Neuronal stem cell (in vitro differentiated cells): Measurements from ENCODE around the gene KLF12. TPM values are rescaled to one million over a fixed set of nuclear protein-coding genes. Genes with fewer than 3 reads are reported as not detected.
A peak's percentile ranks its signal among the peaks of the same experiment; 100 is the strongest.

Experiments used
- DNase-seq: peaks from one replicate; pipeline ENCODE4 v3.0.0-alpha.2; 2013; ENCODE audit warnings: low spot score
- H2AFZ ChIP-seq: one replicate; pipeline ENCODE4 v1.6.1; 2013; ENCODE audit warnings: mild to moderate bottlenecking, low read length, inconsistent platforms
- H2AK5ac ChIP-seq: 2 replicates; pipeline ENCODE4 v1.6.1; 2013; ENCODE audit warnings: low read depth, mild to moderate bottlenecking, inconsistent platforms, low read length, moderate library complexity, mixed read lengths
- H2BK120ac ChIP-seq: 2 replicates; pipeline ENCODE4 v1.6.1; 2013; ENCODE audit warnings: low read depth, mild to moderate bottlenecking, inconsistent platforms, low read length, moderate library complexity, mixed read lengths
- H2BK12ac ChIP-seq: one replicate; pipeline ENCODE4 v1.6.1; 2013; ENCODE audit warnings: low read length, inconsistent platforms
- H2BK15ac ChIP-seq: 2 replicates; pipeline ENCODE4 v1.6.1; 2013; ENCODE audit warnings: mild to moderate bottlenecking, low read length, inconsistent platforms, mixed read lengths
- H2BK5ac ChIP-seq: one replicate; pipeline ENCODE4 v1.6.1; 2013; ENCODE audit warnings: inconsistent platforms, mild to moderate bottlenecking, low read length, moderate library complexity
- H3K14ac ChIP-seq: one replicate; pipeline ENCODE4 v1.6.1; 2013; ENCODE audit warnings: low read length, inconsistent platforms
- H3K18ac ChIP-seq: 2 replicates; pipeline ENCODE4 v1.6.1; 2013; ENCODE audit warnings: low read length, inconsistent platforms
- H3K23ac ChIP-seq: 2 replicates; pipeline ENCODE4 v1.6.1; 2013; ENCODE audit warnings: low read depth, mild to moderate bottlenecking, mixed read lengths, low read length, inconsistent platforms; ENCODE audit not compliant: poor library complexity
- H3K27ac ChIP-seq: replicated peaks from 3 replicates; pipeline ENCODE4 v1.5.1; 2013; ENCODE audit warnings: low read length, inconsistent platforms
- H3K27me3 ChIP-seq, 3 experiments: 2 replicates each; pipeline ENCODE4 v1.6.1; 2013; ENCODE audit warnings: low read length in 3 of 3, mild to moderate bottlenecking in 2 of 3, inconsistent platforms in 1 of 3, low read depth in 1 of 3, mixed read lengths in 1 of 3, moderate library complexity in 1 of 3; ENCODE audit not compliant: control insufficient read depth in 3 of 3, insufficient read depth in 3 of 3
- H3K36me3 ChIP-seq, 2 donors: replicated peaks in 1 of 2; 2 replicates each; pipeline ENCODE4 v1.6.1; 2013; ENCODE audit warnings: low read length in 2 of 2; ENCODE audit not compliant: control insufficient read depth in 2 of 2, insufficient read depth in 2 of 2
- H3K4ac ChIP-seq: 2 replicates; pipeline ENCODE4 v1.6.1; 2013; ENCODE audit warnings: inconsistent platforms, mild to moderate bottlenecking, low read length, moderate library complexity
- H3K4me1 ChIP-seq, 2 donors: 1 replicate in 1 of 2; 2 replicates in 1 of 2; pipeline ENCODE4 v1.6.1; 2013; ENCODE audit warnings: low read length in 2 of 2, low read depth in 1 of 2; ENCODE audit not compliant: control insufficient read depth in 2 of 2, insufficient read depth in 1 of 2
- H3K4me2 ChIP-seq: one replicate; pipeline ENCODE4 v1.6.1; 2013; ENCODE audit warnings: mild to moderate bottlenecking, low read length, inconsistent platforms; ENCODE audit not compliant: insufficient read depth, poor library complexity, severe bottlenecking
- H3K4me3 ChIP-seq, 2 donors: 2 replicates each; pipeline ENCODE4 v1.5.1; 2013; ENCODE audit warnings: low read length in 2 of 2, mild to moderate bottlenecking in 2 of 2, inconsistent platforms in 1 of 2, moderate library complexity in 1 of 2
- H3K79me1 ChIP-seq: one replicate; pipeline ENCODE4 v1.6.1; 2013; ENCODE audit warnings: low read depth, mild to moderate bottlenecking, inconsistent platforms, low read length, moderate library complexity
- H3K9ac ChIP-seq: one replicate; pipeline ENCODE4 v1.6.1; 2013; ENCODE audit warnings: mild to moderate bottlenecking, low read depth, low read length, inconsistent platforms; ENCODE audit not compliant: poor library complexity
- H3K9me3 ChIP-seq, 2 donors: replicated peaks in 1 of 2; 2 replicates each; pipeline versions ENCODE3 to v1.6.1; 2013; ENCODE audit warnings: low read length in 2 of 2, mild to moderate bottlenecking in 2 of 2, inconsistent platforms in 1 of 2, low read depth in 1 of 2, mixed read lengths in 1 of 2, moderate library complexity in 1 of 2; ENCODE audit not compliant: control insufficient read depth in 2 of 2, insufficient read depth in 1 of 2
- H4K8ac ChIP-seq: one replicate; pipeline ENCODE4 v1.6.1; 2013; ENCODE audit warnings: low read depth, mild to moderate bottlenecking, inconsistent platforms, low read length, moderate library complexity
- H4K91ac ChIP-seq: one replicate; pipeline ENCODE4 v1.6.1; 2013; ENCODE audit warnings: low read length, low read depth, mild to moderate bottlenecking, inconsistent platforms; ENCODE audit not compliant: poor library complexity
- WGBS, 2 donors: extraction: QIAGEN DNeasy Blood & Tissue Kit; methylation state at CpG; one replicate each; pipeline ENCODE4 v1.1.7; 2013; ENCODE audit warnings: missing lambda C conversion rate in 2 of 2, mixed read lengths in 1 of 2; ENCODE audit not compliant: insufficient read length in 2 of 2, insufficient replicate concordance in 1 of 2; ENCODE audit errors: extremely low coverage in 2 of 2; 5-methylcytosine and 5-hydroxymethylcytosine counted together
- polyA plus RNA-seq, 2 experiments: library from polyadenylated mRNA; stranded (reverse); fragments of 200-250 nt; gene quantifications; one replicate each; pipeline ENCODE4 v1.2.3, GENCODE V29; 2013

KLF12 gene
- polyA plus RNA-seq (2013, experiment 1 of 2): 5.4 TPM
- 5.6 TPM for polyA plus RNA-seq (2013, experiment 2 of 2)

DNA sequence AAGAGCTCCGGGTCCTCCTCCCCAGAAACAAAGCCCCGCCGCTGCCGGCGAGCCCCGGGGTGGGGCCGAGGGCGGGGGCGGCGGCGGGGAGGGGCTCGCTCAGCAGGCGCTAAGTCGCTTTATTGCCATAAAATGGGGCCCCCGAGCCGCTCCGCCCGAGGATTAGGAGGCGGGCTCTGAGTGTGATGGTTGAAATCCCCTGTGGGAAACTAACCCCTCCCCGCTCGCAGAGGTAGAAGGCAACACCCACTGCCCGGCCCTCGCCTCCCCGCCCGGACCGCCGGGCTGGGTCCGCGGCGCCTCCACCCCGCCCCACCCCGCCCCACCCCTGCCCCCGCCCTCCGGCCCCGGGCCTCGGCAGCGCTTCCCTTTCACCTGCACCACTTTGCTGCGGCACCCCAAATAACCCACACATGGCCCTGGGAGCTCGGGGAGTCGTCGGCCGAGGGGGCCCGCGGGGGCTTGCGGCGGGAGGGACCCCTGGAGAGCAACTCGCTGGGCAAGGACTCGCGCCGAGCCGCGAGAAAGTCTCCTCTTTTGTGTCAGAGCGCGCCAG, at the start of gene KLF12:
Gene KLF12, minus strand, starts transcription at position 184 of the 556 bp plus-strand sequence.
- Histone ChIP-seq H2BK15ac (peak within 1 kb of the TSS; percentile 98), H3K79me1 (no peaks in the 10 kb centered on the region), H3K9me3 (no peaks in the 10 kb centered on the region), H3K9ac (peak within 1 kb of the TSS; percentile 92), H3K4me2 (peak within 1 kb of the TSS; percentile 91), H3K4me3 (peak within 1 kb of the TSS; percentile 91 to 92), H3K27ac (peak within 1 kb of the TSS; percentile 95), H3K23ac (peak within 1 kb of the TSS; percentile 65), H3K36me3 (no peaks in the 10 kb centered on the region), H4K91ac (no peak within 1 kb of the TSS), H4K8ac (peak within 1 kb of the TSS; percentile 82), H2BK120ac (peak within 1 kb of the TSS; percentile 93), H3K4ac (peak within 1 kb of the TSS; percentile 53), H3K18ac (peak within 1 kb of the TSS; percentile 99), H2BK5ac (peak within 1 kb of the TSS; percentile 95), H2AFZ (peak within 1 kb of the TSS; percentile 81), H2BK12ac (peak within 1 kb of the TSS; percentile 90), H2AK5ac (peak within 1 kb of the TSS; percentile 63), H3K4me1 (peaks cover 3 to 16% of the 10 kb centered on the region in 2 donors), H3K14ac (peak within 1 kb of the TSS; percentile 38), H3K27me3 (no peaks in the 10 kb centered on the region)
- no CpG with 5 or more reads among the region's 54 CpGs for WGBS, 2 donors
- DNase-seq: peak; percentile 82

DNA sequence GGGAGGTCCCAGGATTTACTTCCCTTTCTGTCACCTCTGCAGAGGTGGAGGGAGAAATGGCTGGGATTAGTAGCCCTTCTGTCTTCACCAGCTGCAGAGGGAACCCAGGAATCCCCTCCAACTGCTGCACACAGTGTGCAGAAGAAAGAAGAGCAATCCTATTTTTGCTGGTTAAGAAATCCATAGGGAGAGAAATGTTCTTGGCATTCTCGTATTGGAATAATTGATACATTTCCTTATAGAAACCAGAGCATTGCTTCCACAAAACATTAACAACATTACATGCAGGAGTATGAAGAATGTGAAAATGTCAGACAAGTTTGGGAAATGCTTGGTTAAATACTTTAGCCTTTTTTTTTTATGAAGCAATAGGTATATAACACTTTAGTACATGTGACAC, 48.3 kb upstream of the KLF12 start:
- Histone ChIP-seq H2BK15ac (no peak overlapping the region), H3K9ac (no peak overlapping the region), H3K27me3 (no peaks in the 10 kb centered on the region), H3K27ac (no peak overlapping the region), H3K36me3 (no peaks in the 10 kb centered on the region), H4K8ac (no peak overlapping the region), H4K91ac (no peak overlapping the region), H3K4me2 (no peak overlapping the region), H2BK120ac (no peak overlapping the region), H3K18ac (no peak overlapping the region), H3K79me1 (no peaks in the 10 kb centered on the region), H3K4me1 (peaks cover 0 to under 1% of the 10 kb centered on the region in 2 donors), H3K23ac (no peak overlapping the region), H3K4ac (no peak overlapping the region), H2AK5ac (no peak overlapping the region), H2BK5ac (no peak overlapping the region), H3K9me3 (no peaks in the 10 kb centered on the region), H3K4me3 (no peak overlapping the region), H2AFZ (no peak overlapping the region), H2BK12ac (no peak overlapping the region), H3K14ac (no peak overlapping the region)
- no peak for DNase-seq
- no CpG with 5 or more reads among the region's 1 CpG for WGBS, 2 donors

DNA sequence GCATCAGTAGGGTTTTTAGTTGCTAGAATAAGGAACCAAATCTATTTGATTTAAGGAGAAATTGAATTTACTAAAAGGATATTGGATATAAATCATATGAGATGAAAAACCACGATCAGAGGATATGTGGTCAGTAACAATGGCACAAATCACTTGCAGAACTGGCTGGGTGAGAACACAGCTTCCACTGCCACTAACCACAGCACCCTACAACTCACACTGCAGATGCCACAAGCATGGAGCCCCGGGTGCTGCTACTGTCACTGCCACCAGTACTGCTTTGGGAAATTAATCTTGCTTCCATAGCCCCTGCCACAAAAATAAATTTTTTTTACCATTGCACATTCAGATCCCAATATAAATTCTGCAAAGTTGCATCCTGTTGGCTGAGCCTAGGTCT, 40.6 kb upstream of the KLF12 start:
- no peak overlapping the region for H3K4ac ChIP-seq
- no peak for DNase-seq
- H3K36me3 ChIP-seq: no peaks in the 10 kb centered on the region
- no peaks in the 10 kb centered on the region for H3K9me3 ChIP-seq
- H2BK120ac ChIP-seq: no peak overlapping the region
- no peak overlapping the region for H4K8ac ChIP-seq
- H2AFZ ChIP-seq: no peak overlapping the region
- H3K4me2 ChIP-seq: no peak overlapping the region
- H3K27me3 ChIP-seq: no peaks in the 10 kb centered on the region
- no peak overlapping the region for H2BK12ac ChIP-seq
- no peaks in the 10 kb centered on the region for H3K79me1 ChIP-seq
- no CpG with 5 or more reads among the region's 2 CpGs for WGBS, 2 donors
- H2BK5ac ChIP-seq: no peak overlapping the region
- no peak overlapping the region for H3K18ac ChIP-seq
- H3K9ac ChIP-seq: no peak overlapping the region
- no peak overlapping the region for H4K91ac ChIP-seq
- H2AK5ac ChIP-seq: no peak overlapping the region
- no peak overlapping the region for H3K27ac ChIP-seq
- H3K14ac ChIP-seq: no peak overlapping the region
- no peaks in the 10 kb centered on the region for H3K4me1 ChIP-seq
- no peak overlapping the region for H3K23ac ChIP-seq
- H2BK15ac ChIP-seq: no peak overlapping the region
- H3K4me3 ChIP-seq: no peak overlapping the region

DNA sequence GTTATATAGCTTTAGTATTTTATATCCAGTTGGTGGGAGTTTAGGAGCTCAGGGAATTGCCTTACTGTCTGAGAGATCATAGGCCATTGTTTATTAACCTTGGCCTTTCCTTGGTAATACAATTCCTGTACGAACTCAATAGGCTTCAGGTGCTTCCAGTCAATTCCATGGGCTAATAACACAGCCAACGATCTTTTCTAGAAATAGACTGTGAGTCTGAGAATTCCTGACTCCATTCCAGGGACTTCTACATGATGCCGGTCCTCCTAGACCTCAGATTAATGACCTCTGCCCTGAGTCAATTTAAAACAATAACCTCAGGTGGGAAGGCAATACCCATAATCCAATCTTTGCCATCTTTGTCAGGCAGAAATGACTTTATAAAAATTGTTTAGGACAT, 39.6 kb upstream of the KLF12 start:
- no peak overlapping the region for H3K23ac ChIP-seq
- no peak overlapping the region for H2AFZ ChIP-seq
- DNase-seq: no peak
- no peak overlapping the region for H2BK15ac ChIP-seq
- H3K9me3 ChIP-seq: no peaks in the 10 kb centered on the region
- H3K9ac ChIP-seq: no peak overlapping the region
- H2BK5ac ChIP-seq: no peak overlapping the region
- no peak overlapping the region for H3K4ac ChIP-seq
- no CpG with 5 or more reads among the region's 3 CpGs for WGBS, 2 donors
- no peak overlapping the region for H3K27ac ChIP-seq
- no peak overlapping the region for H2AK5ac ChIP-seq
- no peak overlapping the region for H2BK12ac ChIP-seq
- H3K36me3 ChIP-seq: no peaks in the 10 kb centered on the region
- H3K79me1 ChIP-seq: no peaks in the 10 kb centered on the region
- no peak overlapping the region for H3K14ac ChIP-seq
- H4K91ac ChIP-seq: no peak overlapping the region
- H3K27me3 ChIP-seq: no peaks in the 10 kb centered on the region
- H3K18ac ChIP-seq: no peak overlapping the region
- no peak overlapping the region for H3K4me3 ChIP-seq
- no peaks in the 10 kb centered on the region for H3K4me1 ChIP-seq
- H4K8ac ChIP-seq: no peak overlapping the region
- H3K4me2 ChIP-seq: no peak overlapping the region
- no peak overlapping the region for H2BK120ac ChIP-seq
